ENCODE data around the gene CBLN1.

Gene CBLN1

GRCh38 chr16:49275870-49276269 lies 5.8 kb downstream of the CBLN1 start:
- DNase-seq (ENCODE audit: low read depth, low spot score), result no peak
- no peak overlapping the region for H3K4me3 ChIP-seq (ENCODE audit: low read depth, low read length)
- no peak for TF ChIP-seq CTCF (IDR thresholded peaks at IDR 0.05; ENCODE audit: insufficient read depth, low read length, missing control alignments)
- ChIA-PET POLR2A (no interaction called here), CTCF (no interaction called here)

- no peak overlapping the region for H3K4me3 ChIP-seq (ENCODE audit: low read depth, low read length)
- CTCF ChIA-PET, result no interaction called here
- TF ChIP-seq CTCF (IDR thresholded peaks at IDR 0.05; ENCODE audit: insufficient read depth, low read length, missing control alignments), result no peak
- POLR2A ChIA-PET, result no interaction called here
- no peak for DNase-seq (ENCODE audit: low read depth, low spot score)
Measured at GRCh38 chr16:49275050-49275730, 6.4 kb downstream of the CBLN1 start.

GRCh38 chr16:49274591-49274990 lies 7.0 kb downstream of the CBLN1 start:
- POLR2A ChIA-PET, result no interaction called here
- CTCF ChIA-PET, result no interaction called here
- H3K4me3 ChIP-seq (ENCODE audit: low read depth, low read length), result no peak overlapping the region
- DNase-seq (ENCODE audit: low read depth, low spot score), result no peak
- TF ChIP-seq CTCF (IDR thresholded peaks at IDR 0.05; ENCODE audit: insufficient read depth, low read length, missing control alignments), result no peak

- no peak overlapping the region for H3K4me3 ChIP-seq (ENCODE audit: low read depth, low read length)
- ChIA-PET CTCF (no interaction called here), POLR2A (no interaction called here)
- no peak for DNase-seq (ENCODE audit: low read depth, low spot score)
- TF ChIP-seq CTCF (IDR thresholded peaks at IDR 0.05; ENCODE audit: insufficient read depth, low read length, missing control alignments), result no peak
Measured at GRCh38 chr16:49273771-49274170, 7.9 kb downstream of the CBLN1 start.

GRCh38 chr16:49271363-49271762 lies 10.3 kb downstream of the CBLN1 start:
- DNase-seq (ENCODE audit: low read depth, low spot score), result no peak
- CTCF ChIA-PET, result interaction anchor here (1.0 kb wide), 1 partner anchor 584 kb away, joined by 3 read pairs; no protein-coding TSS in a partner anchor
- POLR2A ChIA-PET, result no interaction called here
- no peak for TF ChIP-seq CTCF (IDR thresholded peaks at IDR 0.05; ENCODE audit: insufficient read depth, low read length, missing control alignments)
- H3K4me3 ChIP-seq (ENCODE audit: low read depth, low read length), result no peak overlapping the region

- no peak for DNase-seq (ENCODE audit: low read depth, low spot score)
- TF ChIP-seq CTCF (IDR thresholded peaks at IDR 0.05; ENCODE audit: insufficient read depth, low read length, missing control alignments), result no peak
- ChIA-PET CTCF (no interaction called here), POLR2A (no interaction called here)
- H3K4me3 ChIP-seq (ENCODE audit: low read depth, low read length), result no peak overlapping the region
Measured at GRCh38 chr16:49269201-49269600, 12.4 kb downstream of the CBLN1 start.
